Retinal pigment epithelial cell (primary cell): Measurements from ENCODE around the gene KLK3.
"Not testable (repeated sequence)": the region's sequence is repeated elsewhere in the genome, so short reads cannot be mapped to it uniquely, and the experiment has no call there.

Source experiments
- DNase-seq: peaks from one replicate; pipeline ENCODE4 v3.0.0-alpha.2; 2010; ENCODE audit warnings: low read depth
- H3K4me3 ChIP-seq: 2 replicates; pipeline ENCODE4 v1.5.1; 2011; ENCODE audit warnings: mild to moderate bottlenecking, low read length, control low read depth, moderate library complexity
- CTCF ChIP-seq: conservative IDR thresholded peaks from 2 replicates; pipeline ENCODE4 v1.5.1; 2011; ENCODE audit warnings: low read depth, low read length, control low read depth, inconsistent platforms

KLK3 gene

GRCh38 chr19:50891253-50891625 is 36.5 kb downstream of the KLK3 start:
- DNase-seq = no peak
- no peak for TF ChIP-seq CTCF
- no peak overlapping the region for H3K4me3 ChIP-seq

- TF ChIP-seq CTCF = no peak
- DNase-seq = no peak
- H3K4me3 ChIP-seq = no peak overlapping the region
Measured at GRCh38 chr19:50893047-50893736, 38.5 kb downstream of the KLK3 start.

GRCh38 chr19:50894478-50895356 is 40.0 kb downstream of the KLK3 start:
- TF ChIP-seq CTCF = no peak
- no peak for DNase-seq
- no peak overlapping the region for H3K4me3 ChIP-seq

GRCh38 chr19:50896089-50896590 is 41.4 kb downstream of the KLK3 start:
- not testable (repeated sequence) for DNase-seq, H3K4me3 ChIP-seq

GRCh38 chr19:50896591-50897190 is 42.0 kb downstream of the KLK3 start:
- peak; percentile 87 for DNase-seq
- no peak overlapping the region for H3K4me3 ChIP-seq
- no peak for TF ChIP-seq CTCF

- H3K4me3 ChIP-seq = no peak overlapping the region
- no peak for TF ChIP-seq CTCF
- no peak for DNase-seq
Measured at GRCh38 chr19:50897191-50897607, 42.5 kb downstream of the KLK3 start.

- peak; percentile 6 for TF ChIP-seq CTCF
- no peak for DNase-seq
- no peak overlapping the region for H3K4me3 ChIP-seq
Measured at GRCh38 chr19:50897612-50898011, 42.9 kb downstream of the KLK3 start.
